ENCODE data around the gene FPR2. TPM values are rescaled to one million over a fixed set of nuclear protein-coding genes. Genes with fewer than 3 reads are reported as not detected.
A peak's percentile ranks its signal among the peaks of the same experiment; 100 is the strongest.

Gene FPR2
- total and polyA plus RNA-seq, 2 donors (not counting 1 experiment from before 2014, with no cell fraction given), result not detected

- intact Hi-C loops (cut with micrococcal nuclease), result no loop called here
- Mint-ChIP-seq H3K4me3 (no peak overlapping the region), H3K27ac (no peak overlapping the region), H3K27me3 (peaks cover 47% of the 10 kb centered on the region), H3K9me3 (ENCODE audit: insufficient read depth) (peaks cover 5% of the 10 kb centered on the region), H3K4me1 (no peaks in the 10 kb centered on the region)
- no peak overlapping the region for H3K4me2 ChIP-seq (replicated peaks; ENCODE audit: low read depth, low read length, poor library complexity, severe bottlenecking)
- H3K36me3 ChIP-seq (replicated peaks in 1 of 2; ENCODE audit: control extremely low read depth in 1 of 2, control insufficient read depth in 1 of 2, extremely low read depth in 1 of 2, insufficient read depth in 2 of 2, low read length in 1 of 2), result no peaks in the 10 kb centered on the region
- H3K4me1 ChIP-seq (ENCODE audit: control insufficient read depth in 2 of 2, insufficient read depth in 2 of 2, low read length in 2 of 2), result no peaks in the 10 kb centered on the region
- peaks cover 0 to 13% (median 2%) of the 10 kb centered on the region in 4 experiments for H3K27me3 ChIP-seq (replicated peaks in 1 of 4; ENCODE audit: control extremely low read depth in 1 of 4, control insufficient read depth in 3 of 4, insufficient read depth in 4 of 4, low read length in 3 of 4)
- ATAC-seq (ENCODE audit: low read depth) (no peak), DNase-seq (no peak)
- 88% methylated on average over 5 of the region's 7 CpGs for WGBS (ENCODE audit: insufficient coverage)
- no peak overlapping the region for H2AFZ ChIP-seq (ENCODE audit: insufficient read depth, low read depth, low read length, poor library complexity, severe bottlenecking)
- no peaks in the 10 kb centered on the region for H4K20me1 ChIP-seq (ENCODE audit: control insufficient read depth, insufficient read depth, low read length, poor library complexity, severe bottlenecking)
- H3K9ac ChIP-seq (ENCODE audit: low read length), result no peak overlapping the region
- CTCF ChIA-PET, result no interaction called here
- no peaks in the 10 kb centered on the region for H3K9me3 ChIP-seq (ENCODE audit: control extremely low read depth in 1 of 3, control insufficient read depth in 2 of 3, insufficient read depth in 1 of 3, low read length in 2 of 3)
- H3K27ac ChIP-seq (ENCODE audit: low read length in 2 of 2), result no peak overlapping the region
- peak overlapping the region in 1 of 5 experiments; percentile 69 for H3K4me3 ChIP-seq (ENCODE audit: control extremely low read depth in 1 of 5, extremely low read depth in 1 of 5, insufficient read depth in 1 of 5, low read depth in 2 of 5, low read length in 4 of 5)
- TF ChIP-seq CTCF (IDR thresholded peaks at IDR 0.05) (no peak), EZH2 (IDR thresholded peaks at IDR 0.05; ENCODE audit: borderline replicate concordance, insufficient read depth, low read depth, low read length, poor library complexity, severe bottlenecking) (no peak)
- no peaks in the 10 kb centered on the region for H3K79me2 ChIP-seq (ENCODE audit: control insufficient read depth, insufficient read depth, low read length)
- POLR2A ChIA-PET, result no interaction called here
These were observed 716 bp downstream of the FPR2 start for GRCh38 chr19:51761696-51762095.

- Histone ChIP-seq H3K27ac (ENCODE audit: low read length in 2 of 2) (no peak overlapping the region), H3K9ac (ENCODE audit: low read length) (no peak overlapping the region), H3K79me2 (ENCODE audit: control insufficient read depth, insufficient read depth, low read length) (no peaks in the 10 kb centered on the region), H3K4me3 (ENCODE audit: control extremely low read depth in 1 of 5, extremely low read depth in 1 of 5, insufficient read depth in 1 of 5, low read depth in 2 of 5, low read length in 4 of 5) (peak overlapping the region in 1 of 5 experiments; percentile 3), H3K4me1 (ENCODE audit: control insufficient read depth in 2 of 2, insufficient read depth in 2 of 2, low read length in 2 of 2) (no peaks in the 10 kb centered on the region), H3K9me3 (ENCODE audit: control extremely low read depth in 1 of 3, control insufficient read depth in 2 of 3, insufficient read depth in 1 of 3, low read length in 2 of 3) (no peaks in the 10 kb centered on the region), H3K27me3 (replicated peaks in 1 of 4; ENCODE audit: control extremely low read depth in 1 of 4, control insufficient read depth in 3 of 4, insufficient read depth in 4 of 4, low read length in 3 of 4) (peaks cover 0 to 10% (median 2%) of the 10 kb centered on the region in 4 experiments), H4K20me1 (ENCODE audit: control insufficient read depth, insufficient read depth, low read length, poor library complexity, severe bottlenecking) (no peaks in the 10 kb centered on the region), H3K4me2 (replicated peaks; ENCODE audit: low read depth, low read length, poor library complexity, severe bottlenecking) (no peak overlapping the region), H3K36me3 (replicated peaks in 1 of 2; ENCODE audit: control extremely low read depth in 1 of 2, control insufficient read depth in 1 of 2, extremely low read depth in 1 of 2, insufficient read depth in 2 of 2, low read length in 1 of 2) (no peaks in the 10 kb centered on the region), H2AFZ (ENCODE audit: insufficient read depth, low read depth, low read length, poor library complexity, severe bottlenecking) (no peak overlapping the region)
- H3K27me3 Mint-ChIP-seq, result peaks cover 56% of the 10 kb centered on the region
- ChIA-PET POLR2A (no interaction called here), CTCF (interaction anchor here (1.0 kb wide), 1 partner anchor 13 kb away, joined by 3 read pairs; no protein-coding TSS in a partner anchor)
- WGBS (ENCODE audit: insufficient coverage), result 100% methylated on average over 2 of the region's 5 CpGs
- ATAC-seq (ENCODE audit: low read depth) (no peak), DNase-seq (no peak)
- peaks cover 2% of the 10 kb centered on the region for H3K9me3 Mint-ChIP-seq (ENCODE audit: insufficient read depth)
- H3K4me1 Mint-ChIP-seq, result no peaks in the 10 kb centered on the region
- no peak overlapping the region for H3K4me3 Mint-ChIP-seq
- TF ChIP-seq EZH2 (IDR thresholded peaks at IDR 0.05; ENCODE audit: borderline replicate concordance, insufficient read depth, low read depth, low read length, poor library complexity, severe bottlenecking) (no peak), CTCF (IDR thresholded peaks at IDR 0.05) (no peak)
- H3K27ac Mint-ChIP-seq, result no peak overlapping the region
- intact Hi-C loops (cut with micrococcal nuclease), result no loop called here
These were observed 4.1 kb downstream of the FPR2 start for GRCh38 chr19:51765086-51765485.
